Fibroblast of the aortic adventitia (primary cell): ENCODE measurements around the gene GMPR. TPM values are rescaled to one million over a fixed set of nuclear protein-coding genes. Genes with fewer than 3 reads are reported as not detected.

Source experiments
- DNase-seq: peaks from one replicate; pipeline ENCODE4 v3.0.0-alpha.2; 2010; ENCODE audit warnings: low read depth
- H3K4me3 ChIP-seq: 2 replicates; pipeline ENCODE4 v1.5.1; 2011; ENCODE audit warnings: low read depth, mild to moderate bottlenecking, control low read depth, low read length, moderate library complexity
- total RNA-seq: library from RNA; depleted of rRNA; stranded (reverse); fragments of >200 nt; gene quantifications from 2 replicates; pipeline ENCODE4 v1.2.3, GENCODE V29; 2012; ENCODE audit warnings: low replicate concordance
- TF ChIP-seq, protein P1 (sequence below): IDR thresholded peaks from 2 replicates; pipeline ENCODE4 v1.5.1; 2011; ENCODE audit warnings: mild to moderate bottlenecking, low read length, control low read depth, inconsistent platforms; ENCODE audit not compliant: insufficient read depth

Gene GMPR
- total RNA-seq, 1 donor: 24.8 TPM

DNA sequence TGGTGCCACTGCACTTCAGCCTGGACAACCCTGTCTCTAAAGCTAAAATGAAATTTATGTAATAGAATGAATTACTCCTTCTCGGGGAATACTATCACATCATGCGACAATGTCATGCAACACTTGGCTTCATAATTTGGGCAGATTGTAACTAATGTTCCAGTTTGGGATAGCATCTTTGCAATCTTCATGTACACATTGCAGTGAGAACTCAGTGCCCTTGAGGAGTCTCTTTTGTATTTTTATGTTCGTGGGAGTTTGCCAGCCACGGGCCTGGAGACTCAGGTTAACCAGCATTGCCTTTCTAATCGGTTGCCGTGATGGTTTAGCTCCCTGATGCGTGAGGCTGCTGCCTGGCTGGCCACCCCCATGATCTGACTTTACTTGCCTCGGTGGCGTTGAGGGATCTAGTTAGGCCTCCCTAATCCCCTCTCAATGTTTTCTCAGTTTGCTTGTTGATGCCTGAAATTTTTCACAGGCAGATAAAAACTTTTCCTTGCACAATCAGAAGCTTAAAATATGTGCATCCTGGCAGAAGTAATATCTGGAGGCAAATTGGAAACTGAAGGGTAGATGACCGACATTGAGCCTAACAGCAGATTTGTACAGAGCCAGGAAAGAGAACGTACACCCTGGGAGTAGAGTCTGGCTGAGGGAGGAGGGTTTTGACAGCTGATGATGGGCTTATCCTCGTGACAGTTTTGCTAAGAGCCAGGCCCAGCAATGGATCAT lies 2.4 kb downstream of the GMPR start:
- DNase-seq: no peak
- H3K4me3 ChIP-seq: no peak overlapping the region
- TF ChIP-seq, protein P1, sequence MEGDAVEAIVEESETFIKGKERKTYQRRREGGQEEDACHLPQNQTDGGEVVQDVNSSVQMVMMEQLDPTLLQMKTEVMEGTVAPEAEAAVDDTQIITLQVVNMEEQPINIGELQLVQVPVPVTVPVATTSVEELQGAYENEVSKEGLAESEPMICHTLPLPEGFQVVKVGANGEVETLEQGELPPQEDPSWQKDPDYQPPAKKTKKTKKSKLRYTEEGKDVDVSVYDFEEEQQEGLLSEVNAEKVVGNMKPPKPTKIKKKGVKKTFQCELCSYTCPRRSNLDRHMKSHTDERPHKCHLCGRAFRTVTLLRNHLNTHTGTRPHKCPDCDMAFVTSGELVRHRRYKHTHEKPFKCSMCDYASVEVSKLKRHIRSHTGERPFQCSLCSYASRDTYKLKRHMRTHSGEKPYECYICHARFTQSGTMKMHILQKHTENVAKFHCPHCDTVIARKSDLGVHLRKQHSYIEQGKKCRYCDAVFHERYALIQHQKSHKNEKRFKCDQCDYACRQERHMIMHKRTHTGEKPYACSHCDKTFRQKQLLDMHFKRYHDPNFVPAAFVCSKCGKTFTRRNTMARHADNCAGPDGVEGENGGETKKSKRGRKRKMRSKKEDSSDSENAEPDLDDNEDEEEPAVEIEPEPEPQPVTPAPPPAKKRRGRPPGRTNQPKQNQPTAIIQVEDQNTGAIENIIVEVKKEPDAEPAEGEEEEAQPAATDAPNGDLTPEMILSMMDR: no peak

DNA sequence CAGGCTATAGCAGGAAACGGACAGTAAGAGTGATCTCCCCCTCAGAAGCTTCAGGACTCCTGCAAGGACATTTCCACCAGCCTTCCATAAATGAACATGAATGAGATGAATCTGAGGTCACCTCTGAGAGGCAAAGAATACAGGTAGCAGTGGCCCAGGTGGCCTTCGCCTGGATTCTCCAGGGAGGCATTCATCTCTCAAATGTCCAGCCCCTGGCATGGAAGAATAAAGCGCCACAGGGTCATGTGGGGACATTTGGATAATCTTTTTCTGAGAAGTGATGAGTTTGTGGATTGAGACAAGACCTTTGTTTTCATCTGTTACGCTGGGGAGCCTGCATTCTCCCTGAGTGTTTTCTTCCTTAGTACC lies 2.9 kb downstream of the GMPR start:
- DNase-seq: no peak
- TF ChIP-seq, protein P1: no peak
- H3K4me3 ChIP-seq: no peak overlapping the region

DNA sequence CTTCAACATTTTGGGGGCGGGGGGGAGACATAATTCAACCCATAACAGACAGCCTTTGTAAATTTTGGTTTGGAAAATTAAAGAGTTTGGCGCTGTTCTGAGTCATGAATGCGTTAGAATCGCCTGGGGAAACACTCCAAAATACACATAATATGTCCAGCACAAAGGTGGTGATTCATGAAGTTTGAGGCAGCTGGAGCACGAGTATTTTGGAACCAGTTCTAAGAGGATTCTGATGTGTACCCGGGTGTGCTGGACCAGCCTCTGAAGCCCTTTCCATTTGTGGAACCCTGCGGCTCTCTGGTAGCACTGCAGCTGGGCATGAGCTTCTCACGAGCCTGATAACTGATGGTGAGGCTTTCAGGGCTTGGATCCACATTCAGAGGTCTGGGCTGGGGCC lies 4.7 kb downstream of the GMPR start:
- TF ChIP-seq, protein P1: no peak
- DNase-seq: peak; percentile 92
- H3K4me3 ChIP-seq: no peak overlapping the region

DNA sequence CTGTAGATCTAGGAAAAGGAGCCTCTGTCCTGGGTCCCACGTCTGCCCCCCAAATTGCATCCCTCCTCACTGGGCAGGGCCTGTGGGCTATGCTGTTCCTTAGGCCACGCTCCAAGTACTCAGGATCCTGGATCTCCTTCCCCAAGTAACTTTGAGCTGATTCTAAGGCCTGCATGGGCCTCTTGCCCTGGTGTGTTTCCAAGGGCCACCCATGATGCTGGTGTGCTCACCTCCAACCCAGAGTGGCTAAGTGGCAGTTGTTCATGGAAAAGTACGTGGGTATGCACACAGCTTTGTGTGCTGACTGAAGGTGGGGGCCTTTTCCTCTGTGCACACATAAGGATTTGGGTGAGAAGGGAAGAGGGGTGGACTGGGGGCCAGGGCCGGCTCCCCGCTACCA lies 5.3 kb downstream of the GMPR start:
- DNase-seq: no peak
- H3K4me3 ChIP-seq: no peak overlapping the region
- TF ChIP-seq, protein P1: no peak

DNA sequence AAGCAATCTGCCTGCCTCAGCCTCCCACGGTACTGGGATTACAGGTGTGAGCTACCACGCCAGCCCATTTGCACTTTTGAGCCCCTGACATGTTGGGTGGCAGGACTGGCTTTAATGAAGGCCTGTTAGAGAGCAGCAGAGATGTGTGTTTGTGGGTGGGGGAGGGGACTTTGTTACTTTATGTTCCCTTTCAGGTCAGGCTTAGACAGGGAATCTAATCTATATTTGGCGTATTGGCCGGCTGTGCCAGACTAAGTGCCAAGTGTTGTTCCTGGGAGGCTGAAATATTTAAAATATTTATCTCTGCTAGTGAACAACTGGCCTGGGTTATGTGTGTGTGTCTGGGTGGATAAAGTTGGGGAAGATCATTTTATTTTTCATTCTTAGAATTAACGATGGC lies 6.1 kb downstream of the GMPR start:
- H3K4me3 ChIP-seq: no peak overlapping the region
- DNase-seq: no peak
- TF ChIP-seq, protein P1: no peak

DNA sequence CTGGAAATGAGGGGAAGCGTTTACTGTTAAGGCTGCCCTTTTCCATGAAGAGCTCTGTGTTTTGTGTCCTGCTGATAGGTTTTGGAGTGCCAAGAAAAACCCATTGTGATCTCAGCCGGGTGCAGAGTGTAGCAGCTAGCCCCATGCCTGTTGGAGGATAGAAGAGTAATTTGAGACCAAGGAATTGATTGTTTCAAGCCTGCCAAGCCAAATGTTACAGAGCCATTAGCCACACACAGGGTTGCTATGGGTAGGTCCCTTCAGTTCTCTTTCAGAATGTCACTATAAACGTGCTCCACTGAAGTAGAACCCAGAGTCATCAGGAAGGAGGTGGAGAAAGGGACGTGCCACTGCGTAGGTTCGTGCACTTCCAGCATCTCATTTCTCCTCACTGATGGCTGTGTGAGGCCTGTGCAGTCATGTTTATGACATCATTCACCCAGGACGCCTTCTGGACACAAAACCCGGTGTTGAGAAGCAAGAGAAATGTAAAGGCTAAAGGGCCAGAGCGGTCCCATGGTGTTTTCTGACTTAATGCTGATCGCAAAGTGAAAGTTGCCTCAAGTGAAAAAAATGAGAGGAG lies 6.6 kb downstream of the GMPR start:
- H3K4me3 ChIP-seq: no peak overlapping the region
- TF ChIP-seq, protein P1: no peak
- peak; percentile 57 for DNase-seq
